Keratinocyte (primary cell): ENCODE results near the gene ZMYND19. TPM values are rescaled to one million over a fixed set of nuclear protein-coding genes. Genes with fewer than 3 reads are reported as not detected.
"Not testable (repeated sequence)": the region's sequence is repeated elsewhere in the genome, so short reads cannot be mapped to it uniquely, and the experiment has no call there.

ENCODE experiments used
- DNase-seq: peaks from one replicate; pipeline ENCODE4 v3.0.0-alpha.2; 2011; ENCODE audit warnings: low read depth, missing footprints, low spot score
- FAIRE-seq: peaks from 2 replicates; lab custom pipeline; 2011; peaks lifted over from hg19 to GRCh38; lab: Jason Lieb, UNC
- H2AFZ ChIP-seq: 2 replicates; pipeline ENCODE4 v1.6.0; 2012; ENCODE audit warnings: low read length, control low read depth, inconsistent platforms; ENCODE audit not compliant: control insufficient read depth
- H3K27ac ChIP-seq: 2 replicates; pipeline ENCODE4 v1.5.1; 2011; ENCODE audit warnings: low read length; ENCODE audit not compliant: control insufficient read depth, insufficient read depth
- H3K27me3 ChIP-seq: 3 replicates; pipeline ENCODE4 v1.6.0; 2011; ENCODE audit warnings: low read length; ENCODE audit not compliant: control insufficient read depth, insufficient read depth; ENCODE audit errors: extremely low read depth
- H3K36me3 ChIP-seq, 2 experiments: 2 replicates in 1 of 2; 3 replicates in 1 of 2; pipeline ENCODE4 v1.5.1; 2011; ENCODE audit warnings: low read length in 2 of 2, mild to moderate bottlenecking in 1 of 2; ENCODE audit not compliant: control insufficient read depth in 2 of 2, insufficient read depth in 2 of 2; ENCODE audit errors: extremely low read depth in 1 of 2
- H3K4me1 ChIP-seq: 3 replicates; pipeline ENCODE4 v1.5.1; 2011; ENCODE audit warnings: low read length; ENCODE audit not compliant: control insufficient read depth, insufficient read depth; ENCODE audit errors: extremely low read depth
- H3K4me2 ChIP-seq: 3 replicates; pipeline ENCODE4 v1.6.0; 2011; ENCODE audit warnings: low read depth, low read length; ENCODE audit not compliant: control insufficient read depth, insufficient read depth; ENCODE audit errors: extremely low read depth
- H3K4me3 ChIP-seq, 3 experiments: fragments of 200-600 bp in 1 of 3; sonication (generic) in 1 of 3; 2 replicates in 2 of 3; 3 replicates in 1 of 3; pipeline ENCODE4 v1.5.1; 2011 to 2016; ENCODE audit warnings: low read length in 3 of 3, mild to moderate bottlenecking in 3 of 3, control low read depth in 2 of 3, inconsistent platforms in 1 of 3, low read depth in 1 of 3, mixed read lengths in 1 of 3, mixed run types in 1 of 3, moderate library complexity in 1 of 3; ENCODE audit not compliant: control insufficient read depth in 2 of 3, insufficient read depth in 2 of 3; ENCODE audit errors: extremely low read depth in 1 of 3
- H3K79me2 ChIP-seq: 2 replicates; pipeline ENCODE4 v1.6.0; 2012; ENCODE audit warnings: low read length; ENCODE audit not compliant: control insufficient read depth, insufficient read depth
- H3K9ac ChIP-seq: 3 replicates; pipeline ENCODE4 v1.6.0; 2011; ENCODE audit warnings: low read length; ENCODE audit not compliant: control insufficient read depth, insufficient read depth; ENCODE audit errors: extremely low read depth
- H3K9me1 ChIP-seq: 3 replicates; pipeline ENCODE4 v1.6.0; 2011; ENCODE audit warnings: low read length; ENCODE audit not compliant: control insufficient read depth, insufficient read depth; ENCODE audit errors: extremely low read depth
- H3K9me3 ChIP-seq: 2 replicates; pipeline ENCODE4 v1.5.1; 2012; ENCODE audit warnings: low read depth, low read length; ENCODE audit not compliant: control insufficient read depth
- H4K20me1 ChIP-seq: 3 replicates; pipeline ENCODE4 v1.6.0; 2011; ENCODE audit warnings: low read length; ENCODE audit not compliant: control insufficient read depth, insufficient read depth; ENCODE audit errors: extremely low read depth
- EZH2 ChIP-seq: IDR thresholded peaks from one replicate; pipeline ENCODE4 v1.6.1; 2012; ENCODE audit warnings: inconsistent platforms, mild to moderate bottlenecking, low read length, moderate library complexity
- dilution Hi-C: fragments of 300-500 bp; cut with MboI; formaldehyde crosslinking; loops from one replicate; pipeline ENCODE4 v1.7.0; 2020; ENCODE audit warnings: low sequenced_read_pairs; ENCODE audit not compliant: extremely low pct_ligation_motif_present
- polyA plus RNA-seq, 5 experiments: library from polyadenylated mRNA; depleted of rRNA in 3 of 5; stranded (reverse) in 3 of 5; stranded (forward) in 1 of 5; unstranded in 1 of 5; fragments of >200 nt; gene quantifications; 1 replicate in 1 of 5; 2 replicates in 3 of 5; 3 replicates in 1 of 5; pipeline versions ENCODE4 v1.2.1 to v1.2.3, GENCODE V29; 2011 to 2012; ENCODE audit warnings: missing spikeins in 2 of 5, low read depth in 1 of 5, low replicate concordance in 1 of 5
- TF ChIP-seq, protein P1 (sequence below), 3 experiments: IDR thresholded peaks in 1 of 3; conservative IDR thresholded peaks in 1 of 3; optimal IDR thresholded peaks in 1 of 3; 2 replicates in 2 of 3; 3 replicates in 1 of 3; pipeline versions ENCODE3 to v1.5.1; 2011; ENCODE audit warnings: low read length in 3 of 3, mild to moderate bottlenecking in 3 of 3, moderate library complexity in 2 of 3, control low read depth in 1 of 3, inconsistent platforms in 1 of 3; ENCODE audit not compliant: insufficient read depth in 2 of 3; ENCODE audit errors: extremely low read depth in 1 of 3

Gene ZMYND19
- polyA plus RNA-seq, 1 donor (not counting 4 experiments of a cell fraction or from before 2014, with no cell fraction given), result 25.8 TPM

DNA sequence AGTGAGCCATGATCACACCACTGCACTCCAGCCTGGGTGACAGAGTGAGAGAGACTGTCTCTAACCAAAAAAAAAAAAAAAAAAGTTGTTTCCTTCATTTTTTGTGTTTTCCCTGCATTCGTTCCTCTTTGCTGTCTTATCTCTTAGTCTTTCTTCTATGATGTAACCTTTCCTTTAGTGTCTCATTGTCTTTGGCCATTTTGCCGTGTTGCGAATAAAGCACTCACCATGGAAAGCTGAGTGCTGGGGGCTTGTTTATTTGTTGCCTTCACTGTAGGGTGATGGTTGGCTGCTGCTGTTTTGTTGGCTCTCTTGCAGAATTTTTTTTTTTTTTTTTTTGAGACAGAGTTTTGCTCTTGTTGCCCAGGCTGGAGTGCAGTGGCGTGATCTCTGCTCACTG, 36.2 kb upstream of the ZMYND19 start:
- H3K4me1 ChIP-seq, result no peaks in the 10 kb centered on the region

DNA sequence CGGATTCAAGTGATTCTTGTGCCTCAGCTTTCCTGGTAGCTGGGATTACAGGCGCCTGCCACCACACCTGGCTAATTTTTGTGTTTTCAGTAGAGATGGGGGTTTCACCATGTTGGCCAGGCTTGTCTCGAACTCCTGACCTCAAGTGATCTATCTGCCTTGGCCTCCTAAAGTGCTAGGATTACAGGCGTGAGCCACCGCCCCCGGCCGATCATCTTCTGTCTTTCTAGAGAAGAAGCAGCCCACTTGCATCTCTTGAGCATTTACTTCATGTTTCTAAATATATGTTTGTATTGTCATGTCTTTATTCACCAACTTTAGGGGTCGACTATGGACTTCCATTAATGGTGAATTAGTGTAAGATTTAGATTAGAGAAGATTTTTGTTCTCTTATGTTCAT, 31.9 kb upstream of the ZMYND19 start:
- H3K9ac ChIP-seq, H3K9me1 ChIP-seq, dilution Hi-C loops, H3K9me3 ChIP-seq, DNase-seq, H3K27me3 ChIP-seq, H3K4me3 ChIP-seq, H2AFZ ChIP-seq, H3K4me2 ChIP-seq, H3K27ac ChIP-seq, H4K20me1 ChIP-seq, FAIRE-seq: not testable (repeated sequence)
- H3K79me2 ChIP-seq, result peaks cover 89% of the 10 kb centered on the region
- peaks cover 5 to 10% of the 10 kb centered on the region in 2 experiments for H3K36me3 ChIP-seq
- H3K4me1 ChIP-seq, result peaks cover 25% of the 10 kb centered on the region

More for the DNA sequence above, 36.2 kb upstream of the ZMYND19 start:
- H3K27ac ChIP-seq, result no peak overlapping the region
- H3K36me3 ChIP-seq, result peaks cover 7 to 8% of the 10 kb centered on the region in 2 experiments
- no peak overlapping the region for H3K4me2 ChIP-seq
- no peaks in the 10 kb centered on the region for H3K9me3 ChIP-seq
- no peaks in the 10 kb centered on the region for H3K27me3 ChIP-seq
- peaks cover 93% of the 10 kb centered on the region for H3K79me2 ChIP-seq
- DNase-seq, result no peak
- no peak overlapping the region for H2AFZ ChIP-seq
- H4K20me1 ChIP-seq, result no peaks in the 10 kb centered on the region
- TF ChIP-seq, protein P1, sequence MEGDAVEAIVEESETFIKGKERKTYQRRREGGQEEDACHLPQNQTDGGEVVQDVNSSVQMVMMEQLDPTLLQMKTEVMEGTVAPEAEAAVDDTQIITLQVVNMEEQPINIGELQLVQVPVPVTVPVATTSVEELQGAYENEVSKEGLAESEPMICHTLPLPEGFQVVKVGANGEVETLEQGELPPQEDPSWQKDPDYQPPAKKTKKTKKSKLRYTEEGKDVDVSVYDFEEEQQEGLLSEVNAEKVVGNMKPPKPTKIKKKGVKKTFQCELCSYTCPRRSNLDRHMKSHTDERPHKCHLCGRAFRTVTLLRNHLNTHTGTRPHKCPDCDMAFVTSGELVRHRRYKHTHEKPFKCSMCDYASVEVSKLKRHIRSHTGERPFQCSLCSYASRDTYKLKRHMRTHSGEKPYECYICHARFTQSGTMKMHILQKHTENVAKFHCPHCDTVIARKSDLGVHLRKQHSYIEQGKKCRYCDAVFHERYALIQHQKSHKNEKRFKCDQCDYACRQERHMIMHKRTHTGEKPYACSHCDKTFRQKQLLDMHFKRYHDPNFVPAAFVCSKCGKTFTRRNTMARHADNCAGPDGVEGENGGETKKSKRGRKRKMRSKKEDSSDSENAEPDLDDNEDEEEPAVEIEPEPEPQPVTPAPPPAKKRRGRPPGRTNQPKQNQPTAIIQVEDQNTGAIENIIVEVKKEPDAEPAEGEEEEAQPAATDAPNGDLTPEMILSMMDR (optimal IDR thresholded peaks at IDR 0.05 in 1 of 3, IDR thresholded peaks at IDR 0.05 in 1 of 3, conservative IDR thresholded peaks at IDR 0.05 in 1 of 3; ENCODE audit: extremely low read depth in 1 of 3, insufficient read depth in 2 of 3, low read length in 3 of 3), result no peak
- no peak for TF ChIP-seq EZH2
- no peak overlapping the region for H3K4me3 ChIP-seq
- no peak overlapping the region for H3K9ac ChIP-seq
- dilution Hi-C loops, result no loop called here
- no peaks in the 10 kb centered on the region for H3K9me1 ChIP-seq
- FAIRE-seq, result no peak

DNA sequence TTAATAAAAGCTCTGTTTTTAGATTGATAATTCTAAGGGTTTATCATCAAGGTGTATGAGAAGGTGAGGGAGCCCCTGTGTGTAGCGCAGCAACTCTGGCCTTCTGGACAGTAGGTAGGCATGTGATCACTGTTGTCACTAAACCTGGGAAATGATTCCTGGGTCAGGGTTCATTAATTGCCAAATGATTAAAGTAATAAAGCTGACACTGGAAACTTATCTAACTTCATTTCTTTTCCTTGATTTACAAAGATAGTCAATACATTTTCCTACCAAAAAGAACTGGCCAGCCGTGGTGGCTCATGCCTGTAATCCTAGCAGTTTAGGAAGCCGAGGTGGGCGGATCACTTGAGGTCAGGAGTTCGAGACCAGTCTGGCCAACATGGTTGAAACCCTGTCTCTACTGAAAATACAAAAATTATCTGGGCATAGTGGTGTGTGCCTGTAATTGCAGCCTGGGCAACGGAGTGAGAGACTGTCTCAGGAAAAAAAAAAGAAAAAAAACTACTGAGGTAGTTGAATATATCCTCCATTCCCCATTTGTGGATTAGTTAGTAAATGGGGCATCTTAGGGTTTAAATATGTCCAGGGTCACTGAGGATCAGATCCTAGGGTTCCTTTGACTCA, 30.9 kb upstream of the ZMYND19 start:
- Histone ChIP-seq H3K4me2 (peak overlapping the region; percentile 100), H3K27me3 (no peaks in the 10 kb centered on the region), H2AFZ (no peak overlapping the region), H3K4me3 (no peak overlapping the region), H4K20me1 (peaks cover 3% of the 10 kb centered on the region), H3K4me1 (peaks cover 26% of the 10 kb centered on the region), H3K36me3 (peaks cover 2 to 10% of the 10 kb centered on the region in 2 experiments), H3K27ac (no peak overlapping the region), H3K9me1 (no peaks in the 10 kb centered on the region), H3K79me2 (peaks cover 84% of the 10 kb centered on the region), H3K9ac (no peak overlapping the region), H3K9me3 (no peaks in the 10 kb centered on the region)
- no peak for FAIRE-seq
- dilution Hi-C loops, result no loop called here
- TF ChIP-seq EZH2, result no peak
- TF ChIP-seq, protein P1 (optimal IDR thresholded peaks at IDR 0.05 in 1 of 3, IDR thresholded peaks at IDR 0.05 in 1 of 3, conservative IDR thresholded peaks at IDR 0.05 in 1 of 3; ENCODE audit: extremely low read depth in 1 of 3, insufficient read depth in 2 of 3, low read length in 3 of 3), result peak in 2 of 3 experiments; percentile 27 to 46
- DNase-seq, result no peak
